ENCODE data around the gene POU3F4. TPM values are rescaled to one million over a fixed set of nuclear protein-coding genes. Genes with fewer than 3 reads are reported as not detected.

POU3F4 gene
- total and polyA plus RNA-seq, 2 of the 8 experiments (the other 6 are each of a cell fraction or from before 2014, with no cell fraction given), result 1.1 to 1.9 TPM

DNA sequence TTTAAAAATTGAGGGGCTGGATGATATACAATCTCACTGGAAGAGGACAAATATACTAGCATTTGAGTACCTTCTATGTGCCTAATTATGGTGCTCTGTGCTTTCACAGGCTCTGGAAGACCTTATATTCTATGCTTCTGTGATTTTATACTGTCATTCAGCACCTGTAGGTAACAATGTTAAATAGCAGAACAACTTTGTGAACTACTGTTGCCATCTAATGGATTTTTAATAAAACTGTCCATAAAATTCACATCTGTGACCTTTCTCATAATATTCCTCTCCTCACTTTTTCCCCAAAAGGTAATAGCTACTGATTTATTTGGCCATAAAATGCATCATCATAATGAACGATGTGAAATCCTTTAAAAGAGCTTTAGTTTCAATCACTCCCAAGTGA, 21.9 kb downstream of the POU3F4 start:
- Histone ChIP-seq H3K9me3 (ENCODE audit: insufficient read depth in 2 of 2, low read depth in 1 of 2, low read length in 1 of 2) (no peaks in the 10 kb centered on the region), H3K79me1 (ENCODE audit: low read depth, low read length) (no peaks in the 10 kb centered on the region), H3K4me3 (ENCODE audit: extremely low read depth in 1 of 4, insufficient read depth in 2 of 4, low read depth in 3 of 4, low read length in 4 of 4) (no peak overlapping the region), H3K36me3 (ENCODE audit: control insufficient read depth in 2 of 4, insufficient read depth in 4 of 4, low read length in 3 of 4) (no peaks in the 10 kb centered on the region), H4K20me1 (replicated peaks in 1 of 2; ENCODE audit: control insufficient read depth in 1 of 2, insufficient read depth in 2 of 2, low read length in 2 of 2) (no peaks in the 10 kb centered on the region), H3K4me1 (replicated peaks in 1 of 4; ENCODE audit: control insufficient read depth in 3 of 4, insufficient read depth in 4 of 4, low read length in 3 of 4) (peaks cover 0 to 2% (median 0%) of the 10 kb centered on the region in 4 experiments; a peak in 1 of 7 replicates), H3K27ac (ENCODE audit: low read depth, low read length) (no peak overlapping the region), H2BK5ac (ENCODE audit: low read depth, low read length) (no peak overlapping the region), H2AFZ (ENCODE audit: low read length) (no peak overlapping the region), H3K4ac (replicated peaks; ENCODE audit: insufficient read length, low read depth, low read length) (no peak overlapping the region), H4K8ac (ENCODE audit: extremely low read depth, insufficient read depth, low read length) (no peak overlapping the region), H2BK120ac (replicated peaks; ENCODE audit: low read depth, low read length) (no peak overlapping the region), H3K9ac (replicated peaks in 1 of 4; ENCODE audit: extremely low read depth in 1 of 4, low read depth in 3 of 4, low read length in 3 of 4) (no peak overlapping the region), H3K14ac (ENCODE audit: insufficient read length) (no peak overlapping the region), H4K91ac (replicated peaks; ENCODE audit: insufficient read length, low read length) (no peak overlapping the region), H3K18ac (ENCODE audit: extremely low read depth, low read length) (no peak overlapping the region), H3K23ac (ENCODE audit: insufficient read length) (no peak overlapping the region), H3K79me2 (ENCODE audit: control insufficient read depth in 1 of 2, insufficient read depth in 2 of 2, low read length in 2 of 2) (no peaks in the 10 kb centered on the region), H3K4me2 (ENCODE audit: insufficient read depth in 1 of 2, low read depth in 2 of 2, low read length in 2 of 2) (no peak overlapping the region), H3K23me2 (ENCODE audit: low read depth, low read length) (no peaks in the 10 kb centered on the region), H2BK20ac (ENCODE audit: low read length) (no peak overlapping the region), H2BK12ac (ENCODE audit: low read depth, low read length) (no peak overlapping the region), H3K56ac (replicated peaks; ENCODE audit: insufficient read length, low read depth, low read length) (no peak overlapping the region), H2BK15ac (ENCODE audit: low read length) (no peak overlapping the region), H2AK5ac (ENCODE audit: low read depth, low read length) (no peak overlapping the region), H3K27me3 (replicated peaks in 1 of 4; ENCODE audit: control insufficient read depth in 3 of 4, extremely low read depth in 1 of 4, insufficient read depth in 3 of 4, low read length in 3 of 4) (no peaks in the 10 kb centered on the region), H4K5ac (ENCODE audit: insufficient read length, low read depth, low read length) (no peak overlapping the region)
- POLR2A ChIA-PET (ENCODE audit: partially characterized antibody), result no interaction called here
- no peak for DNase-seq (ENCODE audit: low read depth in 1 of 2, low spot score in 2 of 2)
- 95% methylated on average over 1 of the region's 1 CpG; no CpG with 5 or more reads in 1 of the 2 experiments for WGBS, 2 experiments (ENCODE audit: extremely low coverage in 1 of 2, insufficient coverage in 1 of 2, insufficient read length in 1 of 2, insufficient replicate concordance in 2 of 2, low coverage in 1 of 2, low lambda C conversion rate in 2 of 2, missing lambda C conversion rate in 1 of 2)
- CTCF ChIA-PET (ENCODE audit: partially characterized antibody), result no interaction called here
- FAIRE-seq, result no peak
- no peak for TF ChIP-seq HDAC2 (IDR thresholded peaks at IDR 0.05; ENCODE audit: borderline replicate concordance in 1 of 2, low read depth in 2 of 2, low read length in 2 of 2)
- no peak for TF ChIP-seq BCL11A (IDR thresholded peaks at IDR 0.05; ENCODE audit: low read depth in 2 of 2, low read length in 2 of 2)
- no peak for TF ChIP-seq CREB1 (IDR thresholded peaks at IDR 0.05)
- TF ChIP-seq MAFK (IDR thresholded peaks at IDR 0.05; ENCODE audit: low read depth, low read length), result no peak
- no peak for TF ChIP-seq SIRT6 (IDR thresholded peaks at IDR 0.05; ENCODE audit: low read length)
- TF ChIP-seq POU5F1 (IDR thresholded peaks at IDR 0.05; ENCODE audit: low read depth, low read length), result no peak
- TF ChIP-seq SIN3A (conservative IDR thresholded peaks at IDR 0.05 in 1 of 2, IDR thresholded peaks at IDR 0.05 in 1 of 2; ENCODE audit: low read depth in 1 of 2, low read length in 2 of 2), result no peak
- TF ChIP-seq RXRA (IDR thresholded peaks at IDR 0.05; ENCODE audit: insufficient read depth, low read depth, low read length), result no peak
- TF ChIP-seq YY1 (IDR thresholded peaks at IDR 0.05; ENCODE audit: low read depth, low read length), result no peak
- TF ChIP-seq CEBPB (IDR thresholded peaks at IDR 0.05; ENCODE audit: low read depth, low read length), result no peak
- TF ChIP-seq POLR2A (IDR thresholded peaks at IDR 0.05; ENCODE audit: control extremely low read depth in 1 of 2, low read depth in 2 of 2, low read length in 2 of 2), result no peak
- TF ChIP-seq BACH1 (IDR thresholded peaks at IDR 0.05; ENCODE audit: low read length), result no peak
- no peak for TF ChIP-seq RFX5 (IDR thresholded peaks at IDR 0.05; ENCODE audit: borderline replicate concordance, low read depth, low read length)
- no peak for TF ChIP-seq GTF2F1 (IDR thresholded peaks at IDR 0.05; ENCODE audit: borderline replicate concordance, low read depth, low read length)
- no peak for TF ChIP-seq TAF7 (optimal IDR thresholded peaks at IDR 0.05; ENCODE audit: borderline replicate concordance, low read depth, low read length)
- TF ChIP-seq TCF12 (IDR thresholded peaks at IDR 0.05; ENCODE audit: low read depth, low read length), result no peak
- no peak for TF ChIP-seq TAF1 (IDR thresholded peaks at IDR 0.05; ENCODE audit: low read depth, low read length)
